Astrocyte of the spinal cord (primary cell): ENCODE measurements around the gene ASB1.

Experiments used
- DNase-seq: peaks from one replicate; pipeline ENCODE4 v3.0.0; 2011; ENCODE audit warnings: low read depth, low spot score
- H3K4me3 ChIP-seq: 2 replicates; pipeline ENCODE4 v1.5.1; 2011; ENCODE audit warnings: low read depth, mild to moderate bottlenecking, low read length, moderate library complexity
- in situ Hi-C: cut with HindIII; loops from 2 replicates; pipeline ENCODE4 v1.10.0; 2017; ENCODE audit warnings: low sequenced_read_pairs
- TF ChIP-seq, protein P1 (sequence below): IDR thresholded peaks from 2 replicates; pipeline ENCODE4 v1.5.1; 2012; ENCODE audit warnings: low read depth, mild to moderate bottlenecking, low read length, inconsistent platforms

The ASB1 gene

GRCh38 chr2:238418196-238418998, 8.3 kb upstream of the ASB1 start:
- in situ Hi-C loops = no loop called here
- DNase-seq = peak; percentile 69
- TF ChIP-seq, protein P1, sequence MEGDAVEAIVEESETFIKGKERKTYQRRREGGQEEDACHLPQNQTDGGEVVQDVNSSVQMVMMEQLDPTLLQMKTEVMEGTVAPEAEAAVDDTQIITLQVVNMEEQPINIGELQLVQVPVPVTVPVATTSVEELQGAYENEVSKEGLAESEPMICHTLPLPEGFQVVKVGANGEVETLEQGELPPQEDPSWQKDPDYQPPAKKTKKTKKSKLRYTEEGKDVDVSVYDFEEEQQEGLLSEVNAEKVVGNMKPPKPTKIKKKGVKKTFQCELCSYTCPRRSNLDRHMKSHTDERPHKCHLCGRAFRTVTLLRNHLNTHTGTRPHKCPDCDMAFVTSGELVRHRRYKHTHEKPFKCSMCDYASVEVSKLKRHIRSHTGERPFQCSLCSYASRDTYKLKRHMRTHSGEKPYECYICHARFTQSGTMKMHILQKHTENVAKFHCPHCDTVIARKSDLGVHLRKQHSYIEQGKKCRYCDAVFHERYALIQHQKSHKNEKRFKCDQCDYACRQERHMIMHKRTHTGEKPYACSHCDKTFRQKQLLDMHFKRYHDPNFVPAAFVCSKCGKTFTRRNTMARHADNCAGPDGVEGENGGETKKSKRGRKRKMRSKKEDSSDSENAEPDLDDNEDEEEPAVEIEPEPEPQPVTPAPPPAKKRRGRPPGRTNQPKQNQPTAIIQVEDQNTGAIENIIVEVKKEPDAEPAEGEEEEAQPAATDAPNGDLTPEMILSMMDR = no peak
- H3K4me3 ChIP-seq = no peak overlapping the region

DNA sequence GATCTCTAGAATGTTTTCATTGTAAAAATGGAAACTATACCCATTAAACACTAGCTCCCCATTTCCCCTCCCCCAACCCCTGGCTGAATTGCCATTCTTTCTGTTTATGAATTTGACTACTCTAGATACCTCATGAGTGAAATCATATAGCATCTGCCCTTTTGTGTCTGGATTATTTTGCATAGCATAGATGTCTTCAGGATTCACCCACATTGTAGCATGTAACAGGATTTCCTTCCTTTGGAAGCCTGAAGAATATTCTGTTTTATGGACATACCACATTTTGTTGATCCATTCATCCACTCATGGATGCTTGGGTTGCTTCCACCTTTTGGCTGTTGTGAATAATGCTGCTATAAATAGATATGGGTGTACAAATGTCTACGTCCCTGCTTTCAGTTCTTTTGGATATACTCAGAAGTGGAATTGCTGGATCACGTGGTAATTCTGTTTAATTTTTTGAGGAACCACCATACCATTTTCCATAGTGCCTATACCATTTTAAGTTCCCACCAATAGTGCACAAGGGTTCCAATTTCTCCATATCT, 7.7 kb upstream of the ASB1 start:
- DNase-seq = no peak
- in situ Hi-C loops = no loop called here
- no peak overlapping the region for H3K4me3 ChIP-seq
- TF ChIP-seq, protein P1 = no peak

DNA sequence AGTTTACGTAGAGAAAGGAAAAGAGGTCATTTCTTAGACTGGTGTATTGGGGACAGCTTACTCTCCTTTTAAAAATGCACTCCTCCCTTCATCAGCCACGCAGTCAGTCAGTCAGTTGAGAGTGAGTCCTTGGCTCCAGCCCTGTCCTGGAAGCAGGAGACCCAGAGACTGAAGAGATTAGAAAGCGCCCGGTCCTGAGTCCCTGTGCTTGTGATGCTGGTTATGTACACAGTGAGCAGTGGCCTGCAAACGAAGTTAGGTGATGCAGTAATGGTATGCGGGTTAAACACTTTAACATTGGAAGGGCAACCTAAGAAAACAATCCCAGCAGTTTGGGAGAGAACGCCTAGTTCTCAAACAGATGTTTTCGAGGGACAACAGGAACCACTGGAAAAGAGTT, 6.3 kb upstream of the ASB1 start:
- in situ Hi-C loops = no loop called here
- TF ChIP-seq, protein P1 = no peak
- DNase-seq = no peak
- H3K4me3 ChIP-seq = no peak overlapping the region

- peak; percentile 31 for DNase-seq
- no peak overlapping the region for H3K4me3 ChIP-seq
- TF ChIP-seq, protein P1 = no peak
- in situ Hi-C loops = no loop called here
Measured at GRCh38 chr2:238420878-238421694, 5.6 kb upstream of the ASB1 start.

DNA sequence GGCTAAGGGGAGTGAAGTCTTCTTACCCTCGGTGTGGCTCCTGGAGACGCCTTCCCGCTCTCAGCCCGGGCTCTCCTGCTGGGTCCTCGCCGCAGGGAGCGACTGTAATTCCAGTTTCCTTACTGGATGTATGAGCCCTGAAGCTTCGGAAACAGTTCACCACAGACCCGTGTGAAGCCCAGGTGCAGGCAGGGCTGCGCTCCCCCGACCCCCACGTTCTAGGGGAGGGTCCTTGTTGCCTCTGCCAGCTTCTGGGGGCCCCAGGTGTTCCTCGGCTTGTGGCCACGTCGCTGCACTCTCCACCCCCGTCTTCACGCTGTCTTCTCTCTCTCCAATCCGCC, 5.1 kb upstream of the ASB1 start:
- TF ChIP-seq, protein P1 = no peak
- DNase-seq = no peak
- in situ Hi-C loops = no loop called here
- no peak overlapping the region for H3K4me3 ChIP-seq

DNA sequence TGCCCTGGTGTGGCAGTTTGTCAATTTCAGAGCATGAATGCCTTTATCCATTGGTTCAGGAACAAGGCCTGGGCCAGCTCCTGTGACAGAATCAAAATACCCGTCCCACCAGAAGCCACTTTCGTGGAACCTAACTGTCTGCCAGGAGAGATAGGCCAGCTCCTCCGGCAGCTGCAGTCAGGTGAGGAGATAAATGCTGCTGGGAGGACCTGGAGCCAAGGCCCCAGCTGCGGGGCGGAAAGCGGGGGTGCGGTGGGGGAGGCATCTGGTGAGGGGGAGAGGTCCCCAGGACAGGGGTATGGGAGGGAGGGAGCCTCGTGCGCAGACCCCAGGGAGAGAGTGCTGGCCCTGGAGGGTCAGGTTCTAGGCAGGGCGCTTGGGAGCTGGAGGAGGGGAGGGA, 4.4 kb upstream of the ASB1 start:
- no peak overlapping the region for H3K4me3 ChIP-seq
- in situ Hi-C loops = no loop called here
- TF ChIP-seq, protein P1 = no peak
- no peak for DNase-seq
